Pancreas (tissue), 10 donors: ENCODE measurements around the gene MTUS2. TPM values are rescaled to one million over a fixed set of nuclear protein-coding genes. Genes with fewer than 3 reads are reported as not detected.

Experiments used
- ATAC-seq, 4 donors: fragments of 200-7000 bp; cut with Tn5 transposase; one replicate each; pipeline versions ENCODE4 v1.8.0 to v1.9.1; 2020; ENCODE audit warnings: mild to moderate bottlenecking in 4 of 4, moderate library complexity in 4 of 4
- DNase-seq, 6 donors: peaks; one replicate each; pipeline ENCODE4 v3.0.0-alpha.2; 2020
- FAIRE-seq: peaks from 2 replicates; lab custom pipeline; 2012; peaks lifted over from hg19 to GRCh38; lab: Jason Lieb, UNC
- H3K27ac ChIP-seq, 4 donors: fragments of 200-600 bp; sonication (generic); 1 replicate in 3 of 4; 2 replicates in 1 of 4; pipeline versions ENCODE4 v1.5.0 to v1.8.0; 2020
- H3K27me3 ChIP-seq, 4 donors: fragments of 200-600 bp; one replicate each; pipeline ENCODE4 v1.8.0; 2021
- H3K36me3 ChIP-seq, 3 donors: fragments of 200-600 bp; sonication (generic) in 1 of 3; one replicate each; pipeline versions ENCODE4 v1.5.0 to v1.8.0; 2020 to 2021
- H3K4me1 ChIP-seq, 3 donors: fragments of 200-600 bp; one replicate each; pipeline ENCODE4 v1.8.0; 2021
- H3K4me3 ChIP-seq, 4 donors: fragments of 200-600 bp; sonication (generic) in 2 of 4; one replicate each; pipeline versions ENCODE4 v1.5.0 to v1.8.0; 2020 to 2021
- H3K9me3 ChIP-seq, 4 donors: fragments of 200-600 bp; one replicate each; pipeline ENCODE4 v1.8.0; 2021
- CTCF ChIP-seq, 4 donors: fragments of 200-600 bp; sonication (generic) in 3 of 4; IDR thresholded peaks; one replicate each; pipeline versions ENCODE4 v1.5.0 to v1.8.0; 2021; ENCODE audit warnings: antibody characterized with exemption in 4 of 4
- WGBS, 2 donors: extraction: QIAGEN DNeasy Blood & Tissue Kit; methylation state at CpG; one replicate each; pipeline ENCODE4 v1.1.7; 2013; 5-methylcytosine and 5-hydroxymethylcytosine counted together
- intact Hi-C, 3 donors: fragments of 100-400 bp; cut with DNase I; formaldehyde crosslinking; loops; one replicate each; pipeline versions ENCODE4 v1.11.1 to v1.14.2; 2022
- polyA plus RNA-seq, 2 donors: library from polyadenylated mRNA; stranded (reverse); fragments of 200-250 nt; gene quantifications; one replicate each; pipeline ENCODE4 v1.2.3, GENCODE V29; 2013
- total RNA-seq, 6 donors: library from RNA; stranded (reverse); fragmentation: NEBNext Ultra II Directional in 4 of 6; extraction: Animal tissue kit (Norgen Biotek cat#: 25700) in 4 of 6; gene quantifications; one replicate each; pipeline versions ENCODE4 v1.2.1 to v1.2.4, GENCODE V29; 2021 to 2023
- donor health status: healthy with polysubstance abuse.
- donor health status: DM: no; HTN: no; CAD: no; lungs with moderate emphysema.
- donor health status: DM: no; HTN: no; CAD: no.
- donor health status: control.
- donor health status: control.
- donor health status: Bipolar disorder and iron deficiency.
- donor health status: DM: yes; HTN: yes; CAD: no.
- donor health status: DM: no; HTN: no; CAD: no.
- donor health status: DM: no; HTN: no; CAD: no.
- donor health status: DM: yes; HTN: yes; CAD: no.

The MTUS2 gene
- total and polyA plus RNA-seq, 8 donors = 2.2 to 9.0 (median 4.8) TPM

GRCh38 chr13:28889086-28889732, 69.1 kb downstream of the MTUS2 start:
- WGBS, 2 donors = 46 to 53% methylated on average over 6 of the region's 6 CpGs
- Histone ChIP-seq H3K9me3 (no peaks in the 10 kb centered on the region), H3K27me3 (peaks cover 0 to 3% (median 0%) of the 10 kb centered on the region in 4 donors), H3K4me1 (no peaks in the 10 kb centered on the region), H3K36me3 (no peaks in the 10 kb centered on the region), H3K4me3 (no peak overlapping the region), H3K27ac (no peak overlapping the region)
- DNase-seq (no peak), ATAC-seq (no peak), FAIRE-seq (no peak)
- TF ChIP-seq CTCF (IDR thresholded peaks at IDR 0.05) = no peak
- intact Hi-C loops = no loop called here

GRCh38 chr13:28890712-28891111, 70.6 kb downstream of the MTUS2 start:
- DNase-seq (no peak), ATAC-seq (no peak), FAIRE-seq (no peak)
- no peak overlapping the region for H3K27ac ChIP-seq
- intact Hi-C loops = no loop called here
- H3K9me3 ChIP-seq = no peaks in the 10 kb centered on the region
- no peak for TF ChIP-seq CTCF (IDR thresholded peaks at IDR 0.05)
- no peak overlapping the region for H3K4me3 ChIP-seq
- WGBS, 2 donors = 43 to 50% methylated on average over 3 of the region's 3 CpGs
- peaks cover 0 to 3% (median 0%) of the 10 kb centered on the region in 4 donors for H3K27me3 ChIP-seq
- no peaks in the 10 kb centered on the region for H3K36me3 ChIP-seq
- no peaks in the 10 kb centered on the region for H3K4me1 ChIP-seq

GRCh38 chr13:28918030-28918429, 97.9 kb downstream of the MTUS2 start:
- no peak for ATAC-seq

GRCh38 chr13:28922341-28922740, 102.2 kb downstream of the MTUS2 start:
- DNase-seq = no peak
- 56% methylated on average over 6 of the region's 6 CpGs for WGBS, 2 donors
- intact Hi-C loops = no loop called here
- no peaks in the 10 kb centered on the region for H3K36me3 ChIP-seq
- no peak for ATAC-seq
- no peak for TF ChIP-seq CTCF (IDR thresholded peaks at IDR 0.05)
- no peaks in the 10 kb centered on the region for H3K27me3 ChIP-seq
- H3K4me1 ChIP-seq = no peaks in the 10 kb centered on the region
- no peak overlapping the region for H3K4me3 ChIP-seq
- no peaks in the 10 kb centered on the region for H3K9me3 ChIP-seq
- FAIRE-seq = no peak
- no peak overlapping the region for H3K27ac ChIP-seq

More at GRCh38 chr13:28918030-28918429, 97.9 kb downstream of the MTUS2 start:
- intact Hi-C loops = no loop called here
- H3K27ac ChIP-seq = no peak overlapping the region
- DNase-seq (no peak), FAIRE-seq (no peak)
- 76 to 88% methylated on average over 2 of the region's 2 CpGs for WGBS, 2 donors
- no peak for TF ChIP-seq CTCF (IDR thresholded peaks at IDR 0.05)
- no peaks in the 10 kb centered on the region for H3K4me1 ChIP-seq
- H3K27me3 ChIP-seq = no peaks in the 10 kb centered on the region
- no peak overlapping the region for H3K4me3 ChIP-seq
- no peaks in the 10 kb centered on the region for H3K36me3 ChIP-seq
- H3K9me3 ChIP-seq = no peaks in the 10 kb centered on the region

GRCh38 chr13:28935104-28935503, 115.0 kb downstream of the MTUS2 start:
- 60 to 71% methylated on average over 2 of the region's 2 CpGs for WGBS, 2 donors
- FAIRE-seq (no peak), DNase-seq (no peak), ATAC-seq (no peak)
- H3K4me1 ChIP-seq = no peaks in the 10 kb centered on the region
- no peak overlapping the region for H3K27ac ChIP-seq
- H3K4me3 ChIP-seq = no peak overlapping the region
- no peaks in the 10 kb centered on the region for H3K27me3 ChIP-seq
- H3K9me3 ChIP-seq = no peaks in the 10 kb centered on the region
- no peak for TF ChIP-seq CTCF (IDR thresholded peaks at IDR 0.05)
- no peaks in the 10 kb centered on the region for H3K36me3 ChIP-seq
- intact Hi-C loops = no loop called here
